ENCODE measurements around the gene PSMC2. TPM values are rescaled to one million over a fixed set of nuclear protein-coding genes. Genes with fewer than 3 reads are reported as not detected.

Gene PSMC2
- total RNA-seq, 1 experiment from 2014 or later = 171 TPM

- no peak overlapping the region for H3K4me3 ChIP-seq (ENCODE audit: low read depth in 2 of 2, low read length in 2 of 2)
- ATAC-seq (no peak), DNase-seq (ENCODE audit: low read depth, low spot score) (no peak)
- no peaks in the 10 kb centered on the region for H3K36me3 ChIP-seq (ENCODE audit: control insufficient read depth, insufficient read depth, low read length)
- H3K9me3 ChIP-seq (ENCODE audit: control insufficient read depth, insufficient read depth, low read depth, low read length) = no peaks in the 10 kb centered on the region
- no peak overlapping the region for H3K27ac ChIP-seq (ENCODE audit: low read length)
- in situ Hi-C loops (cut with HindIII; ENCODE audit: low pct_unique_long_range_greater_than_20kb, low sequenced_read_pairs) (no loop called here), intact Hi-C loops (cut with micrococcal nuclease; ENCODE audit: unreplicated experiment) (no loop called here)
- ChIA-PET CTCF (no interaction called here), POLR2A (no interaction called here)
- TF ChIP-seq POLR2AphosphoS5 (IDR thresholded peaks at IDR 0.05; ENCODE audit: low read depth, low read length) = no peak
- no peak for TF ChIP-seq TCF7L2 (IDR thresholded peaks at IDR 0.05; ENCODE audit: low read depth, low read length)
- TF ChIP-seq, protein P1, sequence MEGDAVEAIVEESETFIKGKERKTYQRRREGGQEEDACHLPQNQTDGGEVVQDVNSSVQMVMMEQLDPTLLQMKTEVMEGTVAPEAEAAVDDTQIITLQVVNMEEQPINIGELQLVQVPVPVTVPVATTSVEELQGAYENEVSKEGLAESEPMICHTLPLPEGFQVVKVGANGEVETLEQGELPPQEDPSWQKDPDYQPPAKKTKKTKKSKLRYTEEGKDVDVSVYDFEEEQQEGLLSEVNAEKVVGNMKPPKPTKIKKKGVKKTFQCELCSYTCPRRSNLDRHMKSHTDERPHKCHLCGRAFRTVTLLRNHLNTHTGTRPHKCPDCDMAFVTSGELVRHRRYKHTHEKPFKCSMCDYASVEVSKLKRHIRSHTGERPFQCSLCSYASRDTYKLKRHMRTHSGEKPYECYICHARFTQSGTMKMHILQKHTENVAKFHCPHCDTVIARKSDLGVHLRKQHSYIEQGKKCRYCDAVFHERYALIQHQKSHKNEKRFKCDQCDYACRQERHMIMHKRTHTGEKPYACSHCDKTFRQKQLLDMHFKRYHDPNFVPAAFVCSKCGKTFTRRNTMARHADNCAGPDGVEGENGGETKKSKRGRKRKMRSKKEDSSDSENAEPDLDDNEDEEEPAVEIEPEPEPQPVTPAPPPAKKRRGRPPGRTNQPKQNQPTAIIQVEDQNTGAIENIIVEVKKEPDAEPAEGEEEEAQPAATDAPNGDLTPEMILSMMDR (IDR thresholded peaks at IDR 0.05) = no peak
- no peak for TF ChIP-seq SIN3A (IDR thresholded peaks at IDR 0.05; ENCODE audit: borderline replicate concordance, insufficient read depth, low read depth, low read length)
- TF ChIP-seq, protein P2, sequence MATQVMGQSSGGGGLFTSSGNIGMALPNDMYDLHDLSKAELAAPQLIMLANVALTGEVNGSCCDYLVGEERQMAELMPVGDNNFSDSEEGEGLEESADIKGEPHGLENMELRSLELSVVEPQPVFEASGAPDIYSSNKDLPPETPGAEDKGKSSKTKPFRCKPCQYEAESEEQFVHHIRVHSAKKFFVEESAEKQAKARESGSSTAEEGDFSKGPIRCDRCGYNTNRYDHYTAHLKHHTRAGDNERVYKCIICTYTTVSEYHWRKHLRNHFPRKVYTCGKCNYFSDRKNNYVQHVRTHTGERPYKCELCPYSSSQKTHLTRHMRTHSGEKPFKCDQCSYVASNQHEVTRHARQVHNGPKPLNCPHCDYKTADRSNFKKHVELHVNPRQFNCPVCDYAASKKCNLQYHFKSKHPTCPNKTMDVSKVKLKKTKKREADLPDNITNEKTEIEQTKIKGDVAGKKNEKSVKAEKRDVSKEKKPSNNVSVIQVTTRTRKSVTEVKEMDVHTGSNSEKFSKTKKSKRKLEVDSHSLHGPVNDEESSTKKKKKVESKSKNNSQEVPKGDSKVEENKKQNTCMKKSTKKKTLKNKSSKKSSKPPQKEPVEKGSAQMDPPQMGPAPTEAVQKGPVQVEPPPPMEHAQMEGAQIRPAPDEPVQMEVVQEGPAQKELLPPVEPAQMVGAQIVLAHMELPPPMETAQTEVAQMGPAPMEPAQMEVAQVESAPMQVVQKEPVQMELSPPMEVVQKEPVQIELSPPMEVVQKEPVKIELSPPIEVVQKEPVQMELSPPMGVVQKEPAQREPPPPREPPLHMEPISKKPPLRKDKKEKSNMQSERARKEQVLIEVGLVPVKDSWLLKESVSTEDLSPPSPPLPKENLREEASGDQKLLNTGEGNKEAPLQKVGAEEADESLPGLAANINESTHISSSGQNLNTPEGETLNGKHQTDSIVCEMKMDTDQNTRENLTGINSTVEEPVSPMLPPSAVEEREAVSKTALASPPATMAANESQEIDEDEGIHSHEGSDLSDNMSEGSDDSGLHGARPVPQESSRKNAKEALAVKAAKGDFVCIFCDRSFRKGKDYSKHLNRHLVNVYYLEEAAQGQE (IDR thresholded peaks at IDR 0.05; ENCODE audit: insufficient read depth in 1 of 2, low read depth in 2 of 2, low read length in 1 of 2) = no peak
- no peaks in the 10 kb centered on the region for H3K4me1 ChIP-seq (ENCODE audit: control insufficient read depth, insufficient read depth, low read length)
- peaks cover 4% of the 10 kb centered on the region; the same call in 1 of the 2 replicates for H3K27me3 ChIP-seq (ENCODE audit: control insufficient read depth, insufficient read depth, low read length)
- no TSS peak for BruUV-seq (replicated peaks)
Measured at GRCh38 chr7:103388469-103389140, 41.2 kb downstream of the PSMC2 start.

- CTCF ChIA-PET = no interaction called here
- no peak overlapping the region for H3K4me3 ChIP-seq (ENCODE audit: low read depth in 2 of 2, low read length in 2 of 2)
- no peak overlapping the region for H3K27ac ChIP-seq (ENCODE audit: low read length)
- intact Hi-C loops (cut with micrococcal nuclease; ENCODE audit: unreplicated experiment) (no loop called here), in situ Hi-C loops (cut with HindIII; ENCODE audit: low pct_unique_long_range_greater_than_20kb, low sequenced_read_pairs) (no loop called here)
- no peaks in the 10 kb centered on the region for H3K4me1 ChIP-seq (ENCODE audit: control insufficient read depth, insufficient read depth, low read length)
- H3K27me3 ChIP-seq (ENCODE audit: control insufficient read depth, insufficient read depth, low read length) = peaks cover 4% of the 10 kb centered on the region; the same call in 1 of the 2 replicates
- ATAC-seq (no peak), DNase-seq (ENCODE audit: low read depth, low spot score) (no peak)
- no peak for TF ChIP-seq TCF7L2 (IDR thresholded peaks at IDR 0.05; ENCODE audit: low read depth, low read length)
- TF ChIP-seq, protein P2 (IDR thresholded peaks at IDR 0.05; ENCODE audit: insufficient read depth in 1 of 2, low read depth in 2 of 2, low read length in 1 of 2) = no peak
- no TSS peak for BruUV-seq (replicated peaks)
- no peaks in the 10 kb centered on the region for H3K36me3 ChIP-seq (ENCODE audit: control insufficient read depth, insufficient read depth, low read length)
- POLR2A ChIA-PET = no interaction called here
- no peaks in the 10 kb centered on the region for H3K9me3 ChIP-seq (ENCODE audit: control insufficient read depth, insufficient read depth, low read depth, low read length)
Measured at GRCh38 chr7:103389263-103389662, 41.8 kb downstream of the PSMC2 start.
